Activated naive CD8-positive, alpha-beta T cell treated with anti-CD3 and anti-CD28 coated beads, Interleukin-2, amount 50 U/mL, for 16 hours (primary cell): ENCODE measurements around the gene WDR64.

Experiments used
- DNase-seq: peaks from one replicate; pipeline ENCODE4 v3.0.0-alpha.2; 2020; ENCODE audit warnings: low read depth, low spot score

The WDR64 gene

DNA sequence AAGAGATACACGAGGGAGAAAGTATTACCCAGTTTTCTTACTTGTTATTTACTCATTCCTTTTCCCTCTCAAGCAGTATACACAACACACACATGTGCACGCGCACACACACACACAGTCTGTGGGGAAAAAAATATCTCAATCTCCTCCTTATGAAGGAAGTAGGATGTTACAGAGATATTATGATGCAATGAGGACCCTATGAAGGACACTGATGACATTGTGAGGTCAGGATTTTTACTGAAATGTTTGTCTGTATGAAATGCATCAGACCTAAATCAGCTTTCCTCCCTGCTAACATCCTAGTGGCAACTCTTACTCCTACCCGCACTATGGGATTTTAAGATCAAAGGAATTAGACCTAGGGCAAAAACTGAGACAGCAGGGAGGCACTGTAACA, at the start of gene WDR64:
WDR64 (plus strand) TSS at position 270 of the 400 bp plus-strand sequence. CDS start 204 bp downstream, outside the sequence.
- DNase-seq = no peak

DNA sequence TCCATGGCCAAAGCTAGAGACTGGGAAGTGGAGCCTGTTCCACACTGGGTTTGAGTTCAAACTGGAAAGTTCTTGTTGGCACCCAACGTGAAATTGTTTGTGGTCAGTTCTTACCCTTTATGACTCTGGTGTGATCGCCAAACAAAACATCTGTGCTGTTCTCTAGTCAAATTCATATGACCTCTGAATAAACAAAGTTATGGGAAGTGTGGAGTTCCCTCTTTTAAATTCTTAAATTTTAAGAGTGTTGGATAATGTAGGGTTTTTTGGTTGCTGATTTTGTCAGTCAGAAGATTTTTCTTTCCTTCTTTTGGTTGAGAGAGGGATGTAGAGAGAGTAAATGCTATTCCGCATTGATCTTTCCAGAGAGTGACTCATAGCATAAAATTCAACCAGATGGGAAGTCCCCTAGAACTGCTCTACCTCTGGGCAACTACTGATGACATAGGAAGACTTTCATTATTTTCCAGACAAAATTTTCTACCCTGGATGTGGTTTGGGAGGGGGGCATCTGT, 48.3 kb upstream of the WDR64 start:
- DNase-seq = no peak

DNA sequence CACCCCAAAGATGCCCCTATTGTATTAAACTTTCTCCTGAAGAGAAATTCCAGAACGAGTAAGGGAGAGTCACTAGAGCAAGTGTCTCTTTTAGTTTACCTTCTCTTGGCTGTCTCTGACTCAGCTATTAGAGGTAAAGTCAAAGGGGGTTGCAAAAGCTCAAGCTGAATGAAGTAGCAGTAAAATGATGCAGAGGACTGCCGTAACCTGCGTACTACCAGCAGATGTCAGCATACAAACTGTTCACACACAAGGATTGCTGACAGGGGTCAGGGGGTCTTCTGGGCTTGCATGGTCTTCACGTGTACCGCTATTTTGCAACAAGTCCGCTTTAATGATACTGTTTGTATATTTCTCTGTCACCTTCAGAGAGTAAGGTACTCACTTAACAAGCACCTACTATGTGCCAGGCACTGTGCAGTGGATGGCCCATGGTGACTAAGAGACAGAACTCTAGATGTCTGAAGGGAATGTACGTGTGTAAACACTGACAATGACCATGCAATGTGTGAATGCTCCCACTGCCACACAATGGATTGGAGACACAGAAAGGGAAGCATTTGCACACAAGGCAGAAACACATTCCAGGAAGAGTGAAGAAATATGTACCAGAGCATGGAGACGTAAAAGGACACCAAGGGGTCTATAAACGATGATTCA, 46.8 kb upstream of the WDR64 start:
- DNase-seq = no peak

GRCh38 chr1:241606544-241606943, 45.5 kb upstream of the WDR64 start:
- no peak for DNase-seq

GRCh38 chr1:241607497-241607896, 44.6 kb upstream of the WDR64 start:
- no peak for DNase-seq

DNA sequence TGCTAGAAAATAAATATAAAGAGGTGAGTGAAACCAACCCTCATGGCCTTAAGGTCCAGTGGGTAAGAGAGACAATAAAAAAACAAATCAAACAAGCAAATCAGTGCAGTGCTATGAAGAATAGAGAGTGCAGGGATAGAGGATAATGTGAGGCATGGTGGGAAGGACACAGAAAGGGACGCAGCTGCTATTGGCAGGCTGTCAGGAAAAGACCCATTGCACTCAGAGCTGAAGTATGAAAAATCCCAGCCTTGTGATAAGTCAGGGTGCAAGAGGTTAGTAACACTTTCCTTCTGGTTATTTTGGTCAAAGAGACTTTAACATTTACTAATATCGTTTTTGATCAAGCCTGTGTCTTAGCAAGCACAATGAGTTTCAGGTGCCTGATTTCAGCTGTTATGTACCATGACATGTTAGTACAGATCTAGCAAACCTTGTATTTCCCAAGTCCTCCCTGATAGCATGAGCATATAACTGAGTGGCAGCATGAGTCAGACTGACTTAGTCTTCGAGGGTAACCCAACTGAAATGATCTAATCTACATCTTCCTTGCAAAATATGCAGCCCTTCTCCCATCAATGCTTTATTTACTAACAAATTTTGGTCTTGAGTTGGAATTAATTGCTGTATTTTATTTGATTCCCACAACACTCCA, 43.6 kb upstream of the WDR64 start:
- DNase-seq = no peak

DNA sequence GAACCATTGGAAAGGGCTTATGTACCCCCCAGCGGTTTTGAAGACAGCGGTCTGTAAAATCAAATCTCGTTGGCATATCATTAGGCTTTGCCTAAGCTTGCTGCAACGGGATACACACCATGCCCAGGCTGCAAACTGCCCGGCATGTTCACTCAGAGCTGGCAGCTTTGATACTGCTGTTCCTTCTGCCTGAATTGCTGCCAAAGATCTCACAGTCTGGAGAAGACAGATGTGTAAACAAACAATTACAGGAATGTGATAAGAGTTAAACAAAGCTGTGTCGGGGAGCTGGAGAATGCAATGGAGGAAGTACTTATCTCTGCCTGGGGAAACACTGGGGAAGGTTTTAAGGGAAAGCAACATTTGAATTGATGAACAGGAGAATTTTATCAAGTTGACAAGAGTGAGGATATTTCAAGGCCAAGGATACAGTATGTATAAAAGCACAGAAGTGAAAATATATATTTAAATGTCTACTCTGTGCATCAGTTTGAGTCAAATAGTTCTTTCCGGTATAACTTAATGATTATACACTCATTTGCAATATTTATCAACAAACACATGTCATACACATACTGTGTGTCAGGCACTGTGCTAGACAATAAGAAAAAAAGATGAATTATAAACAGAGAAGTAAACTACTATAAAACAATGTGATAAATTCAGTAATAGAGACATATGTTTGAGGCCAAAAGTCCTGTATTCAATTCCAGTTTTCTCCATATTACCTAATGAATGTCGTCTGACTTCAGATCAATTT, 41.8 kb upstream of the WDR64 start:
- DNase-seq = no peak

- no peak for DNase-seq
Observed at GRCh38 chr1:241611063-241611462, 41.0 kb upstream of the WDR64 start.

GRCh38 chr1:241611736-241612135, 40.3 kb upstream of the WDR64 start:
- DNase-seq = no peak

GRCh38 chr1:241612533-241613477, 39.3 kb upstream of the WDR64 start:
- DNase-seq = no peak

DNA sequence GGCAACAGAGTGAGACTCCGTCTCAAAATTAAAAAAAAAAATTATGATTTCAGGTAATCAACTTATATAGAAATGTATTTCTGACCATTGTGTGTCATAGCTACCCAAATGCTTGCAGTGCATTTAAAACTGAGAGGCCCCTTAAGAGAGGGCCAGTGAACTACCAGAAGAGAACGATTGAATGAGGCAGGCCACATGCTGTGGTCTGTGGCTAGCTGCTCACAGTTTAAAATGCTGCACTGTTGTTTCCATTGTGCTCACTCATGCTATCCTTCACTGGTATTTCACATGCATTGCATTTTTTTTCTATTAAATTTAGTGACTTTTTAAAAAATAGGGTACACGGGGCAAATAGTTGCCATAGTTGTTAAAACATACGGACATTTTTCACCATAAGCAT, 37.9 kb upstream of the WDR64 start:
- DNase-seq = no peak

DNA sequence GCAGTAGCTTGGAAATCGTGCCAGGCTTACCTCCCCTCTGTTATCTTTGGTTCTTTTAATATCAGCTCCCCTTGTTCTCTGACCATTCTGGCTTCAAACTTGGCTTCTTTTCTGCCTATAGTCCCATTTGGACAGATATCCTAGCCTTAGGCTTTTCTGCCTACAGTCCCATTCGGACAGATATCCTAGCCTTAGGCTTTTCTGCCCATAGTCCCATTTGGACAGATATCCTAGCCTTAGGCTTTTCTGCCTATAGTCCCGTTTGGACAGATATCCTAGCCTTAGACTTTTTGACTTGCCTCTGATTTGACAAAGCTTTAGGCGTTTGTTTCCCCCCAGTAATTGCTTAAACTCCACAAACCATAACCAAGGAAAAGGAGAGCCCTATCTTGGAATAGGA, 37.5 kb upstream of the WDR64 start:
- no peak for DNase-seq

GRCh38 chr1:241615043-241615974, 36.8 kb upstream of the WDR64 start:
- no peak for DNase-seq

DNA sequence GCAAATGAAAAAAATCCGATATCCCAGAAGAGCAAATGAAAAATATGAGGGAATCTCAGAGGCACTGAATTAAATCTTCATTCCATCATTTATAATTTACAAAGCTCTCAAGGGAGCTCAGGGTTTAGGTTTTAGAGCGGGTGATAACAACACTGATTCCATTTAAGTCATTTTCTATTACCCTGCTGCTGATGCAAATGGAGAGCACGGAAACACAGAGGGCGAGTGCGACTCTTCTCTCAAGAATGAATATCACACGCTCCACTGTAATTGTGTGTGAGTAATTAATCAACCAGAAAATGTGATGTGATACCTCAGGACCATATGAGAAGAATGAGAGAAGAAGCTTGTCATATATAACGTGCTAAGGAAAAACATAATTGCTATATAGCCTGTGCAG, 34.7 kb upstream of the WDR64 start:
- DNase-seq = no peak

DNA sequence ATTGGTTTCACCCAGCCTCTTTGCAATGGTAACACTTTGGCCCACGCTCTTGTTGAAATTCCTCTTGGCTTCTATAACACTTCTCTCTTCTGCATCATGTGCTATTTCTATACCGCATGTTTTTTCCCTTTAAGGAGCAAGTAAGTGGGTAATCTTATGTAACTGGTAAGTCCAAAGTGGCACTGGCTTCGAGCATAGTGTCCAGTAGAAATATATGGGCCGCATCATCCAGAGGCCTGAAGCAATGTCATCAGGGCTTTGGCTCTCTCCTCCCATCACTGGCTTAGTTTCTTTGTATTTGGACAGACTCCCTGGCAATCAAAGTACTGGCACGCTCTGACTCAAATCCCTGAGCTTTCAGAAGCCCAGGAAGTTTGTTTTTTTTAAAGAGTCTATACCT, 29.4 kb upstream of the WDR64 start:
- DNase-seq = no peak

DNA sequence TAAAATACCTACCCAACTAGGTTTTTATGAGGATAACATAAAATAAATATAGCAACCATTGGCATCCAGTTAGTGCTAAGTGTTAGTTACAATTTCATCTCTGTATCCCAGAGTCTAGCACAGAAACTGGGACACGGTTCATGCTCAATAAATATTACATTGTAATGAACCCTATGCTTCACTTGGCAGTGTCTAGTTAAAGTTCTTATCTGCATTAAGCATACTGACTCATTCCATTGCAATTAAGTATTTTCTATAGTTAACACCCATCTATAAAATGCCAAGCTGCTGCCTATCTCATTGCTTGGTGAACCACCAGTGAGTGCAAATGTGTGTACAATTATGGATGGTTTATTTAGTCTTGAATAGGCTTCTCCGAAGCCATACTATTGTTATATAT, 27.1 kb upstream of the WDR64 start:
- no peak for DNase-seq

GRCh38 chr1:241627453-241628259, 24.4 kb upstream of the WDR64 start:
- DNase-seq = no peak

- DNase-seq = no peak
Observed at GRCh38 chr1:241630005-241630404, 22.1 kb upstream of the WDR64 start.

DNA sequence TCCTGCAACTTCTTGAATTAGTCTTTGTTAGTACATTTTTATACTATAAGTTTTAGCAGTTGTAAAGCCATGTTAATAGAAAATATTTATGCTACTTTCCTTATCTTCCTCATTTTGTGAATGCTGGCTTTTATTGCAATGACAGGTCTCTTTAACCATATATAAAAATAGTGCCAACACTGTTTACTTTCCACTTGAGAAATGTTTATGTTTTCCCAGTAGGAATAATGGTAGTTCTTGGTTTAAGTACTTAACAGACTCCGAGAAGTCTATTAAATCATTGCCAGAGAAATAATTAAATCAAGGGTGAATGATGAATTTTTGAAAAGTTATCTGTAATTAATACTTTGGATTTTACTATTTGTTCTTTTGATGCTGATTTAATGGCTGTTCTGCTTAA, 21.6 kb upstream of the WDR64 start:
- no peak for DNase-seq

DNA sequence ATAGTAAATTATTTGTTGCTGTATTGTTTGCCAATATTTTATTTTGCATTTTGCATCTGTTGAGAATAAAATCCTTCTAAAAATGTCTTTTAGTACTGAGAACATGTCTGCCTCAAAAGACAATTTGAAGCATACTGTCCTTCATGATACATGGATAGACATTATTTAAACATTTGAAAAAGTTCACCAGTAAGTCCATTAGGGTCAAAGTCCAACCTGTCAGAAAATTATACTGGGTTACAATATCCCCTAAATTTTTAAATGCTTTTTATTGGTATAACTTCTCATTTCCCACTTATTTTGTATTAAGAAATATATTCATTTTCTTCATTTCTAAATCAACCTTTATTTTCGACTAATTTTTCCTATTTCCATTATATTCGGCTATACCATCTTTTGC, 21.2 kb upstream of the WDR64 start:
- no peak for DNase-seq
